ENCODE measurements around the gene MYH11.
A peak's percentile ranks its signal among the peaks of the same experiment; 100 is the strongest.

Gene MYH11

DNA sequence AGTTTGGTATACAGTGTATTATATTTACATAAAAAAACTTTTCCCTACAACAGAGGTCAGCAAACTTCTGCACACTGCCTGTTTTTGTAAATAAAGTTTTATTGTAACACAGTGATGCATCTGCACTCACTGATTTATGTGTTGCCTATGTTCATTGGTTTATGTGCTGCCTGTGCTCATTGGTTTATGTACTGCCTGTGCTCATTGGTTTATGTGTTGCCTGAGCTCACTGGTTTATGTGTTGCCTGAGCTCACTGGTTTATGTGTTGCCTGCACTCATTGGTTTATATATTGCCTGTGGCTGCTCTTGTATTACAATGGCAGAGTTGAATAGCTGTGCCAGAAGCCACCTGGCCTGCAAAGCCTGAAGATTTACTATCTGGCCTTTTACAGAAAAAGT is 81.6 kb downstream of the MYH11 start:
- peak; percentile 5 for DNase-seq

DNA sequence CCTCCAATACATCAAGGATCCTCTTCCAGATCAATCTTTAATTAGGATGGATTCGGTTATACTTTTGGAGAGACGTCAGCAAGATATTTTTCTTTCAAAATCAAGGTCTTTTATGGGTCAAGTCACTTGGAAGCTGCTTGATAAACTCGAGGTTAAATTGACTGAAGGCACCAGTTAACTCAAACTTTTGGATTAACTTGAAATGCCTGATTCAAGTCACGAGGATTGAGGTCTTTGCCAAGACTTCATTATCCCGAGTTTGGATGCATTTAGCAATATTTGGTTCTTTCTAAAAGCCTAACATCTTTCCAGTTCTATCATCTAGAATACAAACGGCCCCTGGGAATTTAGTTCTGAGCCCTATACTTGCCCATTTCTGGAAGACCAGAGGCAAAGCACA is 82.9 kb downstream of the MYH11 start:
- DNase-seq: no peak

DNA sequence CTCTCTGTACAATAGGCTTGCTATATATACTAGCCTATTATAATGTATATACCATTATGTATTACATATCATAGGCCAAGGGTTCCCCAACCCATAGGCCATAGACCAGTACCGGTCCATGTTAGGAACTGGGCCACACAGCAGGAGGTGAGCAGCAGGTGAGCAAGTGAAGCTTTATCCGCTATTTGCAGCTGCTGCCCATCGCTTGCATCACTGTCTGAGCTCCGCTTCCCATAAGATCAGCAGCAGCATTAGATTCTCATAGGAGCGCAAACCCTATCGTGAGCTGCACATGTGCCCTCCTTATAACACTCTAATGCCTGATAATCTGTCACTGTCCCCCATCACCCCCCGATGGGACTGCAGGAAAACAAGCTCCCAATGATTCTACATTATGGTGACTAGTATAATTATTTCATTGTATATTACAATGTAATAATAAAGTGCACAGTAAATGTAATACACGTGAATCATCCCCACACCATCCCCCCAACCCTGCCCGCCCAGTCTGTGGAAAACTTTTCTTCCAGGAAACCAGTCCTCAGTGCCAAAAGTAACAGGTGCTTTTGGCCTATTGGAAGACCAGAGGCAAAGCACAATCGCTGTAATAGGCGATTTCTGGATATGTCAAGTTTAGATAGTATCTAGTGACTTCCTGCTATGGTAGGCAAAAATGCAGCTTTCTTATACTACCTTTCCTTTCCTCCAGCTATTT is 84.1 kb downstream of the MYH11 start:
- DNase-seq: no peak

DNA sequence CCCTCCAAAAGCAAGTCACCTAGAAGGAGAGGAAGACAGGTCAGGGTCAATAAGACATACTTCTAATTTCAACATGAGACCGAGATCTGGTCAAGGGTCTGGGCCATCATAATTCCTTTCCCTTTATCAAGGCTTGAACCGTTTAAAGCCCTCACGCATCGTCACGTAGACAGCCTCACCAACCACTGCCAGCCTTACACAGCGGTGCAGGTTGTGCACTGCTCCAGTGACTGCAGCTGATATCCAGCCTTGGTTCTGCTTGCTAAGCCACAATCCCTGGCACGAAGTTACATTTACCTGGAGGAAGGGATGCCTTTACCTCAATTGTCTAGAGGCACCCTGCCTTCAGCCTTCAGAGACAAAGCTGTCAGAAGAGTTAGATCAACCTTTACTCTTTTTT is 85.1 kb downstream of the MYH11 start:
- DNase-seq: no peak

DNA sequence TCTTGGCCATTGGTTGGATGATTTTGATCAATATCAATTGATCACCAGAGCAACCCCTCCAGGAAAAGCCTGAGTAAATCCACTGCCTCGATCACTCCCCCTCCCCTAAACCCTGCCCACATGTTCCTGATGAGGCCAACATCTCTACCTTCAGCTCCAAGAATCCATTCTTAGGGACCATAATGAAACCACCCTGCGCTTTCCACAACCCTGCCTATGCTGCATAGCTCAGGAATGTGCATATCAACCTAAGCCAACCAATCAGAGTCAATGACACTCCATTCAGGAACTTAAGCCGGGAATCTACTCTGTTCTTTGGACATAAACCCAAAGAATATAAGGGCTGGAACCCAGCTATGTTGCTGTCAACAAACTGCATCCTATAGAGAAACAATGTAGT is 86.3 kb downstream of the MYH11 start:
- DNase-seq: no peak

DNA sequence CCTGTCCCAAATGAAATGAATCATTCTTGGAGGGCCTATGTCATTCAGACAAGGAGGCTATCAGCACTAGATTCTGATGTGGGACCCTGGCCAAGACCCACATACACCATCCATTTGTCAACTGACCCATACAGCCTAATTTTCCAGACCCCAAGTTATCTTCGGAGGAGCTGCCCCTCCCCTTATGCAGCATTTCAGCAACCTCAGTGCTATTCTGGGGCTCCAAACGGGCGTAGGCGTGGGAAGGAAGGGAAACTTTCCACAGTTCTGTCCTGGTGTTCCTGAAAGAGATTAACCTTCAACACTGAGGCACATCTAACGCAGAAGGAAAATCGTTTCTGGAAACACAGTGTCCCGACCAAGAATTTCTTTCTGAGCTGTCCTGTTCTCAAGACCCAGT is 86.7 kb downstream of the MYH11 start:
- no peak for DNase-seq

DNA sequence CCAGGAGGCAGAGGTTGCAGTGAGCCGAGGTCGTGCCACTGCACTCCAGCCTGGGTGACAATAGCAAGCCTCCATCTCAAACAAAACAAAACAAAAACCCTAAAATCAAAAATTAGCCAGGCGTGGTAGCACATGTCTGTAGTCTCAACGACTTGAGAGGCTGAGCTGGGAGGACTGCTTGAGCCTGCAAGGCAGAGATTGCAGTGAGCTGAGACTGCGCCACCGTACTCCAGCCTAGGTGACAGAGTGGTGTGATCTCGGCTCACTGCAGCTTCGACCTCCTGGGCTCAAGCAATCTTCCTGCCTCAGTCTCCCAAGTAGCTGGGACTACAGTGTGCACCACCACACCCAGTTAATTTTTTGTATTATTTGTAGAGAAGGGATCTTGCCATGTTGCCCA is 87.6 kb downstream of the MYH11 start:
- no peak for DNase-seq

DNA sequence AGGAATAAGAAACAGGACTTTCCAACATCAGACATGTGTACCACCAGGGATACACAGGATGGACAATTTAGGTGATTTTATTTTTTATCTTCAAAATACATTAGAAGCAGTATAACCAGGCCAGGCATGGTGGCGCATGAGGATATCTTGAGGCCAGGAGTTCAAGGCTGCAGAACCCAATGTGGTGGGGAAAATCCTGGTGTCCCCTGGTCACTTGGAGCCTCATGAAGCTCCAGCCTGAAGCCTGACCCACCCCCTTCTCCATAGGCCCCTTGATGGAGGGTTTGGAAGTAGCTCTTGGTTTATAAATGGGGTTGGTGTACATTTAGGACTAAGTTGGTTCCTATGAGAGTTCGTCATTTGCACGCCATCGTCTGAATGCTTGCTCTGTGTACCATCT is 88.6 kb downstream of the MYH11 start:
- DNase-seq: no peak

DNA sequence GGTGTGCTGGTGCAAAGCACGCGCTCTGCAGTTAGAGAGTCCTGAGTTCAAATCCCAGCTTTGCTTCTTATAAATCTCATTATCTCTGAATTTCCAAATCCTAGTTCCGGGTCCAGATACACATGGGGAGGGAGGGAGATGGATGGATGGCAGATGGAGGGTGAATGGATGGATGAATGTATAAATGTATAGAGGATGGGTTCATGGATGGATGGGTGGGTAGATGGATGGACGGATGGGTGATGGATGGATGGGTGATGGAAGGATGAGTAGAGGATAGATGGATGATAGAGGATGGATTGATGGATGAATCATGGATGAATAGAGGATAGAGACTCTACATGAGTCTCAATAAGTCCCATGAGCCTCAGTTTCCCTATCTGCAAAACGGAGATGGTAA is 89.9 kb downstream of the MYH11 start:
- DNase-seq: no peak

DNA sequence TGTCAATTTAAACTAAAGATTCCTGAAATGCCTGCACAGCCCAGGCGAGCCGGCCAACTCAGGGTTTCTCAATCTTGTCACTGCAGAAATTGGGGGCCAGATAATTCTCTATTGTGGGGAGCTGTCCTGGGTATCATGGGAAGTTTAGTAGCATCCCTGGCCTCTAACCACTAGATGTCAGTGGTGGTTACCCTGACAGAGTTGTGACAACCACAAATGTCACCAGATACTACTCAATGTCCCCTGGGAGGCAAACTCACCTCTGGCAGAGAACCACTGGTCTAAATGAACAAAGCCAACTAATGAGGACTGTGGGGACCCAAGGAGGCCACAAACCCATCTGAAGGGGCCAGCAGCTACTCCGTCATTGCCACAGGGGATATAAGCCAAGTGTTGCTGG is 90.9 kb downstream of the MYH11 start:
- peak; percentile 65 for DNase-seq

DNA sequence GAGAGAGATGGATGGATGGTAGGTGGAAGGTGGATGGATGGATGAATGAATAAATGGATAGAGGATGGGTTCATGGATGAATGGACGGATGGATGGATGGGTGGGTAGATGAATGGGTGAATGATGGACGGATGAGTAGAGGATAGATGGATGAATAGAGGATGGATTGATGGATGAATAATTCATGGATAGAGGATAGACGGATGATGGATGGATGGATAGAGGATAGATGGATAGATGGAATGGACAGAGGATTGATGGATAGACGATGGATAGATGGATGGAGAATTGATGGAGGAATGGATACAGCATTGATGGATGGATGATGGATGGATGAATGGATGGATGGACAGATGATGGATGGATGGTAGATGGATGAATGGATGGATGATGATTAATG is 91.7 kb downstream of the MYH11 start:
- no peak for DNase-seq

DNA sequence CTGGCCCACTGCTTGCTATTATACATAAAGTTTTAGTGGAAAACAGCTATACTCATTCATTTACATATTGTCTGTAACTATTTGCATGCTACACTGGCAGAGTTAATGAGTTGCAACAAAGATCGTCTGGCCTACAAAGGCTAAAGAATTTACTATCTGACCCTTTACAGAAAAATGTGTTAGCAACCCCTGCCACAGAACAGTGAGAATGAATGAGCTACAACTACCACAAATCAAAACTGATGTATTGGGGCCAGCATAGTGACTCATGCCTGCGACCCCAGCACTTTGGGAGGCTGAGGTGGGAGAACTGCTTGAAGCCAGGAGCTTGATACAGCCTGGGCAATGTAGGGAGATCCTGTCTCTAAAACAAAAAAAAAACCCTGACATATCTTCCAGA is 92.7 kb downstream of the MYH11 start:
- DNase-seq: no peak

DNA sequence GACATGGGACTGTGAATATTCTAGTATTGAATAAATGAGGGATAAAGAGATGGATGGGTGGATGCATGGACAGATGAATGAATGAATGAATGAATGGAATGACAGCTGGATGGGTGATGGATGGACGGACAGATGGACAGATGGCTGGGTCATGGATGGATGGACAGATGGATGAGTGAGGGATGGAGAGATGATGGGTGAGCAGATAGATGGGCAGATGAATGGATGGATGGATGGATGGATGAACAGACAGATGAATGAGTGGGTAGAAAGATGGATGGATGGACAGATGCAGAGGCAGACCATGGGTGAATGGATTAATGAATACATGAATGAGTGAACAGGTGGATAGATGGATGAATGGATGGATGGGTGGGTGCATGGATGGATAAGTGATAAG is 96.7 kb downstream of the MYH11 start:
- DNase-seq: no peak

DNA sequence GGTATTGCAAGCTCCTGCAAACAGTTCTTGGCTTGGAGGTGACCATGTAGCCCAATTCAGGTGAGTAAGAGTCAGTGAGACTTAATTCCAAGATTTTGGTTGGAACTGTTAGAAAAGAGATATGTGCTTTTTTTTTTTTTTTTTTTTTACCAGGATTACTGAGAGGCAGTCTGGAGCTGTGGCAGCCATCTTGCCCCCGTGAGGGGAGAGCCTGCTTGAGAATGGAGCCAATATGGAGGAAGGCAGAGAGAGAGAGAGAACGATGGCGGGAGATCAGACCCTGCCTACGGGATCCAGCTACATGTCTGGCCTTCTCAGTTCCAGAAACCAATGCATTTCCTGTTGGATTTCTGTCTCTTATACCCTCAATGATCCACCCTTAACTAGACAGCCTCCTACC is 97.8 kb downstream of the MYH11 start:
- no peak for DNase-seq

DNA sequence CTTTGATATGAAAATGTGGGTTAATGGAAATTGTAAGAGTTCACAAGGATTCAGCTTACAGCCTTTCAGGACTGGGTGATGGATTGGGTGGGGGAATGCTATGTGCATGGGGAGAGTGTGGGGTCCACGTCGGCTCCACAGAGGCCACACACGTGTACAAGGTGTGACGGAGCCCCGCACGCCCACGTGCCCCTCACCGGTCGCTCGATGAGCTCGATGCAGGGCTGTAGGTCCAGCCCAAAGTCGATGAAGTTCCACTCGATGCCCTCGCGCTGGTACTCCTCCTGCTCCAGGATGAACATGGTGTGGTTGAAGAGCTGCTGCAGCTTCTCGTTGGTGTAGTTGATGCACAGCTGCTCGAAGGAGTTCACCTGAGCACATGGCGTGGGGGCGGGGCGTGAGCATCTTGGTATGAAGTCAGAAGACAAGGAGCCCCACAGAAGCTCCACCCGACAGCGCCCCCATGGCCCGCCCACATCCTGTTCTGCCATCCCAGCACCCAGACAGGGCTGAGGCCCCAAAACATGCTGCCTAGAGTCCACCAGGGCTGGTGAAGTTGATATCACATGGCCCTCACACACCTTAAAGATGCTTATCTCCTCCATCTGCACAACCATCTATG is 99.1 kb downstream of the MYH11 start:
- DNase-seq: peak; percentile 14

DNA sequence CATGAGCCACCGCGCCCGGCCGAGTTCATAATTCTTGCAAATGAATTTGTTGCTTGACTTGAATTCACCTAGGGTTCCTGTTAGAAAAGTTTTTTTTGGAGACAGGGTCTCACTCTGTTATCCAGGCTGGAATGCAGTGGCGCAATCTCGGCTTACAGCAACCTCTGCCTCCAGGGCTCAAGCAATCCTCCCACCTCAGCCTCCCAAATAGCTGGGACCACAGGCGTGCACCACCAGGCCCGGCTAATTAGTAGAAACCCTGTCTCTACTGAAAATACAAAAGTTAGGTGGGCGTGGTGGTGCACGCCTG is 99.8 kb downstream of the MYH11 start:
- DNase-seq: no peak

DNA sequence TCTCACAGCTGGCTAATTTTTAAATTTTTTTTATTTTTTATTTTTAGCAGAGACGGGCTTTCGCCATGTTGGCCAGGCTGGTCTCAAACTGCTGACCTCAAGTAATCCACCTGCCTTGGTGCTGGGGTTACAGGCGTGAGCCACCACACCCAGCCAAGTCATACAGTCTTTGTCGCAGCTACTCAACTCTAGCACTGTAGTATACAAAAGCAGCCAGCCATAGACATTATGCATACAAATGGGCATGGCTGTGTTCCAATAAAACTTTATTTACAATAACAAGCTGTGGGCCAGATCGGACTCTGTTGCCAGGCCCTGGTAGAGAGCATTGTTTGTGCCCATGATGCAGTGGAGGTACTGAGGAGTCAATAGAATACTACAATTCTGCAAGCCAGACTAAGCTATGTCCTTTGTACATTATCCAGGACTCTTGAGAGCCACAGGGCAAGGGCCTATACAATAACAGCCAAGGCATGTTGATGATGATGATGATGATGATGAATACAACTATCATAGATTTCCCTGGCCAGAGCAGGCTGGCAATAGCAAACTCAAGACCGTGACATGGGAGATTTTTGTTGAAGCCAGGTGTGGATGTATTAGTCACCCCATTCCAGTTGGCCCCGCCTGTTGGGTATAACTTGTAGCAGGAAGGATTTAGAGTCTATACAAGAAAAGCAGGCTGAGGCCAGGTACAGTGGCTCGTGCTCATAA is 101.8 kb downstream of the MYH11 start:
- no peak for DNase-seq

DNA sequence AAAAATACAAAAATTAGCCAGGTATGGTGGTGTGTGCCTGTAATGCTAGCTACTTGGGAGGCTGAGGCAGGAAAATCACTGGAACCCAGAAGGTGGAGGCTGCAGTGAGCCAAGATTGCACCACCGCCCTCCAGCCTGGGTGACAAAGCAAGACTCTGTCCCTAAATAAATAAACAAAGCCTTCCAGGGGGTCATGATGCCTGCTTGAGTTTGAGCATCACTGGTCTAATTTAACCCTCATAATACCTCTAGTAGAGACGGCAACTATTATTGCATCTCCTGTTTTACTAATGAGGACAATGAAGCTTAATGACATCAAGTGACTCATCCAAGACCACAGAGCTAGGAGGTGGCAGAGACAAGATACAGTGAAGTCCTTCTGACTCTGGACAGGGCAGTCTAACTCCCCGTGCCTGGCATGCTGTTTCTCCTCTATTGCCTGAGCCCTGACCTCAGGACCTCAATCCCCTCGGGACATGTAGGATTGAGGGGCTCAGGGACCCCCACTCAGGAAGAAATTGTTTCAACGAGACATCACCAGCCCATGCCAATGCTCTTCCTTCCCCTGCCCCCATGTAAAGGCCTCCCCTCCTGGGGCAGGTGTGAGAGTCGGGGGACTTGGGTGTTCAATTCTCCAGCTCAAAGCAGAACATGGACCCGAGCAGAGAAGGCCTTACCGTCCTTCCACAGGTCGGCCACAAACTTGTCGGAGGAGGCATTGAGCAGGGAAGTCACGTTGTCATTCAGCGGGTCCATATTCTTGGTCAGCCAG is 103.9 kb downstream of the MYH11 start:
- no peak for DNase-seq

DNA sequence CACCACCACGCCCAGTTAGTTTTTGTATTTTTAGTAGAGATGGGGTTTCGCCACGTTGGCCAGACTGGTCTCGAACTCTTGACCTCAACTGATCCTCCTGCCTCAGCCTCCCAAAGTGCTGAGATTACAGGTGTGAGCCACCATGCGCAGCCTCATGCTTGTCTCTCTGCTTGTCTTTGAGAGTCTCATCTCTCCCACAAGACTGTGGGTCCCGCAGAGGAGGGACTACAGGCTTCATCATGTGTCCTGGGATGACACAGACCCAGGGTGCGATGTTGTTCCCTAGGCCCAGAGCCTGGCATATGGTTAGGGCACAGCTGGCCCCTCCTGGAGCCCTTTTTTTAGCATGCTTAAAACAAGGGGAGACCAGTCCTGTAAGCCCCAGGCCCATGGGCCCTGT is 104.9 kb downstream of the MYH11 start:
- no peak for DNase-seq

DNA sequence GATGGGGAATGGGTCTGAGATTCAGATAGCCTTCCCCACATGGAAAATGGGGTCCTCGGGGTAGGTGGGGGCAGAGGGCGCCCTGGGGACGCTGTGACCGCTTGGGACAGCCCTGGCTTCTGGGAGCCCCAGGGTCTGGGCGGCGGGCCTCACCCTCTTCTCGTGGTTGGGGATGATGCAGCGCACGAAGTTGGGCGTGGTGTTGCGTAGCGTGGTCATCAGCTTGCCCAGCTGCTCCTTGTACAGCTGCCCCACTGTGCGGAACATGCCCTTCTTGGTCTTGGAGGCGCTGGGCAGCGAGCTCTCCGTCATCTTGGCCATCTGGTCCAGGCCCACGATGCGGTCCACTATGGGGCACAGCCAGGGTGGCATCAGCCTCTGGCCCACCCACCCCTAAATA is 106.8 kb downstream of the MYH11 start:
- no peak for DNase-seq

DNA sequence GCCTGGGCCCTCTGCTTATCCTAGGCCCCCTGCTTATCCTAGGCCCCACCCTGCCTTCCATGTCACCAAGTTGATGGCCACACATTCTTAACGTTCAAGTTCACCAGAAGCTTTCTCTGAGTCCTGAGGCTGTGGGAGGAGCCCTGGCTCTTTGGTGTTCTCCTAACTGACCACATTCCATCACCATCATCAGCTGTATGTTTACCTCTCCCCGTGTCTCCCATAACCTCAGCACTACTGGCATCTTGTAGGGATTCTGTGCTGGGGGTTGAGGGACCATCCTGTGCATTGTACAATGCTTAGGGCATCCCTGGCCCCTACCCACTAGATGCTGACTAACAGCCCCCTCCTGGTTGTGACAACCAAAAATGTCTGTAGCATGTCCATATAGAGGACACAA is 107.5 kb downstream of the MYH11 start:
- no peak for DNase-seq

DNA sequence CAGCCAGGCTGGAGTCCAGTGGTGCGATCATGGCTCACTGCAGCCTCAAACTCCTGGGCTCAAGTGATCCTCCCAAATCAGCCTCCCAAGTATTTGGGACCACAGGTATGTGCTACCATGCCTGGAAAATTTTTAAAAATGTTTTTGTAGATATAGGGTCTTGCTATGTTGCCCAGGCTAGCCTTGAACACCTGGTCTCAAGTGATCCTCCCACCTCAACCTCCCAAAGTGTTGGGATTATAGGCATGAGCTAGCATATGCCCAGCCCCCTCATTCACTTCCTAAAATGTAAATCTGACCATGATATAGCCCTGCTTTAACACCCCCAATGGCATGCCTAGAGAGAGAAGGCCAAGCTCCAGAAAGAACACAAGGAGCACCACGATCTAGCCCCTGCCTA is 108.2 kb downstream of the MYH11 start:
- no peak for DNase-seq

DNA sequence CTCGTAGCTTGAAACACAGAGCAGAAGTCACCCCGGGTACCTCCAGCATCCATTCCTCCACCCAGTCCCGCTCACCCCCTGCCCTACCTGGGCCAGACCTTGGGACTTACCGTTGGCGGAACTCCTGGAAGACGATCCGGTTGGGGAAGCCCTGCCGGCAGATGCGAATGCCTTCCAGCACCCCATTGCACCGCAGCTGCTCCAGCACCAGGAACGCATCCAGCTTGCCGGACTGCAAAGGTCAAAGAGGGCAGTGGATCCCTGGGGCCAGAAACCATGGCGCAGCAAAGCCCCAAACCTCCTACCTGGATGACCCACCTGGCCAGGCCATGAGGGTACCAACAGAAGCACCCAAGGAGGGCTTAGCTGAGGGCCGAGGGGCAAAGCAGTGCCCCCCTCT is 108.9 kb downstream of the MYH11 start:
- DNase-seq: no peak

DNA sequence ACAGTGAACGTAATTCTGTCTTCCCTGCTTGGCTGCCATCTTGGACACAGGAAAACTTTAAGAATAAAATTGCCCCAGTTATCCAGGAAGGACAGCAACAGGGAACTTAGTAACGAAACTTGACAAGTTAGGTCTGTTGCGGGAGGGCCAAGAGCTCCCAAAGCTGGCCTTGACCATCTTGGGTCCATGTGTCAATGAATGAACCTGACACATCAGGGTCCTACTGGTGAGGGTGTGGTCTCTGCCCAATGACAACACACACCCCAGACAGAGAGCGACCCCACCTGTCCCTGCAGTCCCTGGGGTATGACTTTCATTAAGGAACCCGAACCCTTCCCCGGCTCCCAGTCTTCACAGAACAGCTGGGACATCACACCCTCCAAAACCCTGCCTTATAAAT is 110.5 kb downstream of the MYH11 start:
- no peak for DNase-seq

Measured in activated CD4-positive, alpha-beta T cell treated with anti-CD3 and anti-CD28 coated beads, Interleukin-2, amount 50 U/mL, for 16 hours (primary cell).